ENCODE measurements around the gene UTP15.

Gene UTP15

DNA sequence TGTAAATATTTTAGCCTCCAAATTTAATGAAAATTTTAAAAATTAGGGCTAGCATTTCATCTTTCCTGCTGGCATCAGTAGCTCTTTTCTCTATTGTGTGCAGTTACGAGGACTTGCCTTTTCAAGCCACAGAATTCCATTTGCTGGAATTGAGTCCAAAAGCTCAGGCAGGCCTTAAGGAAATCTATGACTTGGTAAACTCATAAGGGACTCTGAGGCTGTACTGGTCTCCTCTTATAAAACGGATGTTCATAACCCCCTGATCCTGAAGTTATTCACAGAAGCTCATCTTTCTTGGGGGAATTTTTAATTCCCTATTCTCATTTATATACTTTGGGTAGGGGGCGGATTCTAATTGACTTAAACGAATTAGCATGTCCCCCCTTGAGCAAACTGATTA, 23.5 kb upstream of the UTP15 start:
- Histone ChIP-seq H3K4me1 (ENCODE audit: insufficient read depth, low read length) (peaks cover 24% of the 10 kb centered on the region), H3K9me3 (ENCODE audit: control insufficient read depth, insufficient read depth, low read length) (no peaks in the 10 kb centered on the region), H3K9ac (ENCODE audit: low read depth, low read length) (no peak overlapping the region)

DNA sequence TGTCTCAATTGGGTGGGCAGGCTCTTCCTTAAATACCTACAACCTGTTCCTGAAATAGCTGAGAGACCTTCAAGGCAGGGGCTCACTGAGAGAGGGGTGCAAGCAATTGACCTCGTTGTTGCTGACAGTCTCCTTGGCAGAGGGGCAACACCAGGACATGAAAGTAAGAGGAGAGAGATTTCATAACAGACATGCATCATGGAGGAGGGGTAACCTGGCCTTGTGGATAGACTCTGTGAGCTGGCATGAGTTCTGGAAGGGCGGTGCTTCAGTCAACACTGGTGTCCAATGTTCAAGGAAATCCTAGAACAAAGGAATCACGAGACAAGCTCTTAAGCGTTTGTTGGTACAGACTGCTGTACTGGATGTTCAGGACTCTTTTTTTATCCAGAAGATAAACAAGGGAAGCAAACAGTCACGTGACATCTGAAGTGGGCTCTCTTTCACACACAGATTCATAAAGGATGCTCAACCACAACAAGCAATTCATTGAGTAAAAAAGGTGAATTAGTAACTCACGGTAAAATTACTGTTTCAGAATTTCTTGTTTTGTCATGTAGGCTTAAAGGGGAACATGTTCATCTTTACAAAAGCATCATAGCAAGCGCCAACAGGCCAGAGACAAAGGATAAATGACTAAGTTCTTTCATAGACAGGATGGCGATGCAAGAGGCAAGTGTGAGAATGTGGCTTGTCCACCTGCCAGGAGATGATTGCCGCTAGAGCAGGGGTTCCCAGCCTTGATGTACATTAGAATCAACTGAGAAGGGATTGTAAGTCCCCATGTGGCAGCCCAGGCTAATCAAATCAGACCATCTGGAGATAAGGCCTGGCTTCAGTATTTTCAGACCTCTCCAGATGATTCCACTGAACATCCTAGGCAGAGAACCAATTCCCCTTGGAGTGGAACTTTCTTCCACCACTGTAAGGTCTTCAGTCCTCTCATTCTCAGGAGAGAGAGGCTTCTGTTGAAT, 20.8 kb upstream of the UTP15 start:
- Histone ChIP-seq H3K4me1 (ENCODE audit: insufficient read depth, low read length) (peaks cover 23% of the 10 kb centered on the region), H3K36me3 (ENCODE audit: insufficient read depth, low read length) (no peaks in the 10 kb centered on the region), H3K9ac (ENCODE audit: low read depth, low read length) (no peak overlapping the region), H3K9me3 (ENCODE audit: control insufficient read depth, insufficient read depth, low read length) (no peaks in the 10 kb centered on the region)

More for the DNA sequence above, 23.5 kb upstream of the UTP15 start:
- no peaks in the 10 kb centered on the region for H3K36me3 ChIP-seq (ENCODE audit: insufficient read depth, low read length)

DNA sequence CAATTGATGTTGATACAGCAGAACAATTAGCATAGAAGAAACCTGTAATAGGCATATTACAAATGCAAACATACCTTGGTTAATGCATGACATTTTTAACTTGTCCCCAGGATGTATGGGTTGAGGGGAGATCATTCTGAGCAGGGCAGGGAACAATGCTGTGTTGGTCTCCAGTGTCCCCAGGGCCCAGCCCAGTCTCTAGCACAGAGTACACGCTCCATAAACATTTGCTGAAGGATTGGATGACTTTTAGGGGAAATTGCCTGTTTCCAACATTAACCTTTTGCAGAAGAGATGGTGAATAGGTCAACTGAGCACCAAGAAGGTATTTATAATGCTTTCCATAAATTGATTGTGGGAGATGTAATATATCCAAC, 20.2 kb upstream of the UTP15 start:
- Histone ChIP-seq H3K4me1 (ENCODE audit: insufficient read depth, low read length) (peaks cover 16% of the 10 kb centered on the region), H3K9me3 (ENCODE audit: control insufficient read depth, insufficient read depth, low read length) (no peaks in the 10 kb centered on the region), H3K36me3 (ENCODE audit: insufficient read depth, low read length) (no peaks in the 10 kb centered on the region), H3K9ac (ENCODE audit: low read depth, low read length) (no peak overlapping the region)

DNA sequence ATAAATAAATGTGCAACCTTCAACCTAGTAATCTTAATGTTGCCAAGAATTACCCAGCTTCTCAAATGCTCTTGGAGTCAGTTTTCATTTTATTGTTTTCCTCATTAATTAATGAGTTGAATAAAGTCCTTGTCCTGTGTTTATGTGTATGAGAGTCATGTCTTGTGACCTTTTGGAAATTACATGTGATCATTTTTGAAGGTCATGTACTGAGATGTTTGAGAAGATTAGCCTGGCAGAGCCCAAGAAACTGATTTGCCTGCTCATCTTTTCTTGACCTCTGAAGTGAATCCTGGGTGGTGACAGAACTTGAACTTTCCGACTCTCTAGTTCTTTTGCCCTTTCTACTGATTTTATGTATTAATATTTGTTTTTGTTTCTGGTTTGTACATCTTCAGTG, 15.5 kb upstream of the UTP15 start:
- peaks cover 3% of the 10 kb centered on the region; the same call in 1 of the 2 replicates for H3K4me1 ChIP-seq (ENCODE audit: insufficient read depth, low read length)
- no peak overlapping the region for H3K9ac ChIP-seq (ENCODE audit: low read depth, low read length)
- no peaks in the 10 kb centered on the region for H3K9me3 ChIP-seq (ENCODE audit: control insufficient read depth, insufficient read depth, low read length)
- no peaks in the 10 kb centered on the region for H3K36me3 ChIP-seq (ENCODE audit: insufficient read depth, low read length)

DNA sequence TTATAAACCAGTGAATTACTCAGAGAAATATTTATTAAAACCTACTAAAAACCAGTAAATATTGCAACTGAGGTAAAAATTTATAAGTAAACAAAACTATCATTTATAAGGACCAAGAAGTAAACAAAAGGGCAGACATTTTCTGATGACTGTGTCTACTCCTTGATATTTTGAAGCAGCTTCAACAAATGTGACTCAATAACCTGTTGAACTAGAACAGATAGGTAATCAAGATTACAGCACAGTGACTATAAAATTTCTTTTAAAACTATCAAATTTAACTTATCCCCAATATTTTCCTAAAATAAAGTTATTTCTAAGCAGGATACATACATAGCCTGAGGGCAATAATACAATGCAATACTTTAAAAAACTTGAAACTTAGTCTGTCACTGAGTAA, 12.9 kb upstream of the UTP15 start:
- H3K4me1 ChIP-seq (ENCODE audit: insufficient read depth, low read length): peaks cover 3% of the 10 kb centered on the region; the same call in 1 of the 2 replicates
- no peaks in the 10 kb centered on the region for H3K36me3 ChIP-seq (ENCODE audit: insufficient read depth, low read length)
- H3K9ac ChIP-seq (ENCODE audit: low read depth, low read length): no peak overlapping the region
- H3K9me3 ChIP-seq (ENCODE audit: control insufficient read depth, insufficient read depth, low read length): no peaks in the 10 kb centered on the region

DNA sequence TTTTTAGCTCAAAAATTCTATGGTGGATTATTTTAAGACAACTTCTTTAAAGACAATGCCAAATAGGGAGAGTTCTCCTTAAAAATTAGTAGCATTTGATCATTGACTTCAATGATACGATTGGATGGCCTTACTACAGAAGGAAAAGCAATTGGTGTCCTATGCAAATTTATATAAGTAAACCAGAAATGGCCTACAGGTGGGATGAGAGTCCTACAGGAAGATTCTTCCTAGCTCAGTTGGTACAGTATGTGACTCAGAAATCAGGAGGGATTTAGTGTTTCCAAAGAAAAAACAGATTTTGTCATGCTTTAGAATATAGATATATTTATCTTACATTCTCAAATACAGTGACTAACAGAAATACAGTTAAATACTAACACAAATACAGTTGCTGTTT, 6.6 kb upstream of the UTP15 start:
- H3K9me3 ChIP-seq (ENCODE audit: control insufficient read depth, insufficient read depth, low read length): no peaks in the 10 kb centered on the region
- no peaks in the 10 kb centered on the region for H3K36me3 ChIP-seq (ENCODE audit: insufficient read depth, low read length)
- H3K4me1 ChIP-seq (ENCODE audit: insufficient read depth, low read length): no peaks in the 10 kb centered on the region
- no peak overlapping the region for H3K9ac ChIP-seq (ENCODE audit: low read depth, low read length)

DNA sequence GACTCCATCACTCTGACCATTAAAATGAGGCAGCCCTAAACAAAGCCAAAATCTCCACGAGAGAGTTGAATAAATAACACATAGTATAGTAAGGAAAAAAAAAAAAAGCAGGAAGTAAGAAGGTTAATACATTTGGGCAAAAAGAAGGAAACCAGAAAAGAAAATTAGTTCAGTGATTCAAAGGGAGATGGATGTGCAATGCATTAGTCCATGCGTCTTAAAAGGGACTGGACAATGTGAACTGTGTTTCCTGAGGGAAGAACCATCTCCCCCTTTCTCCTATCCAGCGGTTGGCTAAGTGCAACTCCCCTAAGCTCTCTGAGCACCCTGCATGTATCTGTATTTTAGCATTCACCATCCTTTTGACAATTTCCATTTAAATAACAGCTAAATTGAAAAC, 1.5 kb upstream of the UTP15 start:
- H3K4me1 ChIP-seq (ENCODE audit: insufficient read depth, low read length): no peaks in the 10 kb centered on the region
- H3K9me3 ChIP-seq (ENCODE audit: control insufficient read depth, insufficient read depth, low read length): no peaks in the 10 kb centered on the region
- peak overlapping the region; percentile 91 for H3K9ac ChIP-seq (ENCODE audit: low read depth, low read length)
- H3K36me3 ChIP-seq (ENCODE audit: insufficient read depth, low read length): peaks cover 4% of the 10 kb centered on the region; the same call in 1 of the 2 replicates

DNA sequence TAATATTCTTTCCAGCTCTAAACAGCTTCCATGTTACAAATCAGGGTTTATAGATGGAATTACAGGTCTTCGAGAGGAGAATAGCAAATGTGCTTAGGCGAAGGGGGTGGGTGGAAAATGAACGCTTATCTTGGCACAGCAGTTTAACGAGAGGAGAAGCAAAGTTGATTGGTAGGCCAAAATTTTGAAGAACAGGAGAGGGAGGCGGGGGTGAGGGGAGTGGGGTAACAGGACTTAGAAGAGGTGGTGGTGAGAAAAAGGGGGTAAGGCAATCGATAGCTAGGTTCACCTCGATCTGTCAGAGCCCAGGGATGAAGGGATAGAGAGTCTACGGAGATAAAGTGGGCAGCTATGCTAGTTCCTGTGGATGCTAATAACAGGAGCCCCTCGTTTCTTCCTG, 868 bp upstream of the UTP15 start:
- no peaks in the 10 kb centered on the region for H3K4me1 ChIP-seq (ENCODE audit: insufficient read depth, low read length)
- H3K36me3 ChIP-seq (ENCODE audit: insufficient read depth, low read length): peaks cover 4% of the 10 kb centered on the region; the same call in 1 of the 2 replicates
- H3K9ac ChIP-seq (ENCODE audit: low read depth, low read length): peak overlapping the region; percentile 91
- no peaks in the 10 kb centered on the region for H3K9me3 ChIP-seq (ENCODE audit: control insufficient read depth, insufficient read depth, low read length)

DNA sequence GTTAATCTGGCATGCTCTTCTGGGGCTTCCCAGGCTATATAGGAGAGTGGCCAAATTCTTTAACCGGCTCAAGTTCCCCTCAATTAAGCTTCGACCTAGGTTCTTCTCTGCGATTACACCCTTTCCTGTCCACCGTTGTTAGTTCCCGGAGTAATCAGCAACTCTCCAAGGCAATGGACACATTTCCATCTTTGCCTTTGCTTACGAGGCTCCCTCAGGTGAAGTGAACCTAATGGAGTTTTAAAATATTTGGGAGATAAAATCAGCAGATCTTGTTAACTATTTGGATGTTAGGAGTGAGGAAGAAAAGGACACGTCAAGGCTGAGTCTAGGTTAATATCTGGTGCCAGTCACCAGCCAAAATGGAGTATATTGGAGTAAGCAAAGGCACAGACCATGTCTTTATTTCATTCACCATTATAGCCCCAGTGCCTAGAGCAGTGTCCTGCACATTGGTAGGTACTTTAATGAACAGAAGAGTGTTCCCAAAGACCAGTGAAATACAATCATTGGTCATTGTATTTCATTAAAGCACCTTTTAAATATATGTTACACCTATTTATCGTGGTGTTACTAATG, 515 bp downstream of the UTP15 start:
- Histone ChIP-seq H3K9ac (ENCODE audit: low read depth, low read length) (peak overlapping the region; percentile 91), H3K9me3 (ENCODE audit: control insufficient read depth, insufficient read depth, low read length) (no peaks in the 10 kb centered on the region), H3K36me3 (ENCODE audit: insufficient read depth, low read length) (peaks cover 11% of the 10 kb centered on the region), H3K4me1 (ENCODE audit: insufficient read depth, low read length) (no peaks in the 10 kb centered on the region)

DNA sequence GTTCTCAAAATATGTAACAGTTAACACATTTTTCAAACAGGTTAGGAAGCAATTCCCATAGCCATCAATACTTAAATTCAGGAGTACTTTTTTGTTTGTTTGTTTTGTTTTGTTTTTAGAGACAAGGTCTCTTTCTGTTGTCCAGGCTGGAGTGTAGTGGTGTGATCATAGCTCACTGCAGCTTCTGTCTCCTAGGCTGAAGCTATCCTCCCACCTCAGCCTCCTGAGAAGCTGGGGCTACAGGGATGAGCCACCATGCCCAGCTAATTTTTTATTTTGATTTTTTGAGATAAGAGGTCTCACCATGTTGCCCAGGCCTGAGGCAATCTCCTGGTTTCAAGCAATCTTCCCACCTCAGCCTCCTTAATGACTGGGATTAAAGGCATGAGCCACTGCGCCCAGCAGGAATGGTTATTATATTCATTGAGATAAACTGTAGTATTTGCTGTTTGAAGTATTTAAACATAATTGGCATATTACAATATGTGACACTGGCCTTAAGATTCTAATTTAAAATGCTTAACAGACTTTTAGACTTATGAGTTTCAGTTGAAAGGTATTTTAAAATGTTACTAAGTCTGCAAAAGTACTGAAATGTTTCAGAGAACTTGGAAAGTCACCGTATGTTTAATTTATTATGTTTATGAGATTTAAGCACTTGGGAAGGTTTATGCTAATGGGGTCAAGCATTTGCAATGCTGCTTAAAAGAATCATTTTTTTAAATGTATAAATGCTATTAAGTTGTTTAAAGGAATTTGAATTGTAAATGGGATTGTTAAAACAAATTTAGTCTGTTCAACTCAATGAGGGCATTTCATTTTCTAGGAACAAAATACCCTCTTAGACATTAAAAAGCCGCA, 17.0 kb downstream of the UTP15 start:
- Histone ChIP-seq H3K9ac (ENCODE audit: low read depth, low read length) (no peak overlapping the region), H3K36me3 (ENCODE audit: insufficient read depth, low read length) (peaks cover 12% of the 10 kb centered on the region), H3K9me3 (ENCODE audit: control insufficient read depth, insufficient read depth, low read length) (no peaks in the 10 kb centered on the region), H3K4me1 (ENCODE audit: insufficient read depth, low read length) (no peaks in the 10 kb centered on the region)

DNA sequence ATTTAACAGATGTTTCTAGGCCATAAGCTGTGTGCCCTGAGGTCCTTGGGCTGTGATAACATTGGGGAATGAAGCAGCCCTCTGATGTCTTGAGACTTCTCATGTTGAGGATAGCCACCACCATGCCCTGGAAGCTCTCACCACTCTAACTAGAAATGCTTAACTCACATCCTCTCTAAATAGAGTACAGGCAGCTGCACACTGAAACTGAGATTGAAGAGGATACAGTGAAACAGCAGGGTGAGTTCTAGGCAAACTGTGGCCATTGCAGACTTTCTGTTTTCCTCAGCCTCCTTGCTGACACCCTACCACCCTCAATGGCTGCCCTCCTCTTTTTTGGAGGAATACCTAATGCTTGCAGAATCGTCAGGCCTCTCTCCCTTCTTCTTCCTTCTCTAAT, 22.4 kb downstream of the UTP15 start:
- H3K36me3 ChIP-seq (ENCODE audit: insufficient read depth, low read length): no peaks in the 10 kb centered on the region

DNA sequence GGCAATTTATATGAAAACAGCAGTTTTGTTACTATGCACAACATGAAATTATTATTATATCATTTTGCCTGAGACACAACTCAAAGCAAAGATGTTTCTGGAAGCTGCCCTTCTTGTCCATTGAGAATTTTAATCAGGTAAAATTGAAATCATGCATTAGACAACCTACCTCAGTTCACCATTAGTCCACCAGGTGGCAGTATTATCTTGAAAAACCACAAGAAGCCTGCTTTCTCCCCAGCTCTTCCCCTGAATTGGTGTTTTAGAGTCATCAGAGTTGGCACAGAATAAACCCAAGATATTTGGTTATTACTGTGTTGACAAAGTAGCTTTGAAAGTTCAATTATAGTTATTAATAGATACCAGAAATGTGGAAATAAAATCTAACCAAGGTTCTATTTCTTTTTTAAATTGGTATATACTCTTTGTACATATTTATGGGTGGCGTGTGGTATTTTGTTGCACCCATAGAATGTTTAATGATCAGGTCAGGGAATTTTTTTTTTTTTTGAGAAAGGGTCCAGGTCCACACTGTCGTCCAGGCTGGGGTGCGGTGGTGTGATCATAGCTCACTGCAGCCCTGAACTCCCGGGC, 25.7 kb downstream of the UTP15 start:
- no peaks in the 10 kb centered on the region for H3K36me3 ChIP-seq (ENCODE audit: insufficient read depth, low read length)
- no peak overlapping the region for H3K9ac ChIP-seq (ENCODE audit: low read depth, low read length)
- no peaks in the 10 kb centered on the region for H3K4me1 ChIP-seq (ENCODE audit: insufficient read depth, low read length)
- no peaks in the 10 kb centered on the region for H3K9me3 ChIP-seq (ENCODE audit: control insufficient read depth, insufficient read depth, low read length)

More for the DNA sequence above, 22.4 kb downstream of the UTP15 start:
- no peaks in the 10 kb centered on the region for H3K9me3 ChIP-seq (ENCODE audit: control insufficient read depth, insufficient read depth, low read length)
- no peak overlapping the region for H3K9ac ChIP-seq (ENCODE audit: low read depth, low read length)
- no peaks in the 10 kb centered on the region for H3K4me1 ChIP-seq (ENCODE audit: insufficient read depth, low read length)

DNA sequence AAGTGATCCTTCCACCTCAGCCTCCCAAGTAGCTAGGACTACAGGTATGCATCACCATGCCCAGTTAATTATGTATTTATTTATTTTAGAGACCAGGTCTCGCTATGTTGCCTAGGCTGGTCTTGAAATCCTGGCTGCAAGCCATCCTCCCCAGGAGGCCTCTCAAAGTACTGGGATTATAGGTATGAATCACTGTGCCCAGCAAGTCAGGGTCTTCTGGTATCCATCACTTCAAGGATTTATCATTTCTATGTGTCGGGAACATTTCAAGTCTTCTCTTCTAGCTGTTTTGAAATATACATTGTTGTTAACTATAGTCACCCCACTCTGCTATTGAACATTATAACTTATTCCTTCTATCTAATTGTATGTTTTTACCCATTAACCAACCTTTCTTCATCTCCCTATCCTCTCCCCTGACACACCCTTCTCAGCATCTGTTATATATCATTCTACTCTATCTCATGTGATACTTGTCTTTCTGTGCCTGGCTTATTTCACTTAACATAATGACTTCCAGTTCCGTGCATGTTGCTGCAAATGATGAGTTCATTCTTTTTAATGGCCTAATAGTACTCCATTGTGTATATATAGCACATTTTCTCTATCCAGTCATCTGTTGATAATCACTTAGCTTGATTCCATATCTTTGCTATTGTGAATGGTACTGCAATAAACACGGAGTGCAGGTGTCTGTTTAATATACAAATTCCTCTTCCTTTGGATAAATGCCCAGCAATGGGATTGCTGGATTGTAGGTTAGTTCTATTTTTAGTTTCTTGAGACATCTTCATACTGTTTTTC, 26.4 kb downstream of the UTP15 start:
- Histone ChIP-seq H3K36me3 (ENCODE audit: insufficient read depth, low read length) (no peaks in the 10 kb centered on the region), H3K4me1 (ENCODE audit: insufficient read depth, low read length) (no peaks in the 10 kb centered on the region), H3K9ac (ENCODE audit: low read depth, low read length) (no peak overlapping the region), H3K9me3 (ENCODE audit: control insufficient read depth, insufficient read depth, low read length) (no peaks in the 10 kb centered on the region)
